GM19025 (cell line): ENCODE data around the gene ABCC8.
"Not testable (repeated sequence)": the region's sequence is repeated elsewhere in the genome, so short reads cannot be mapped to it uniquely, and the experiment has no call there.

Experiments
- ATAC-seq: cut with Tn5 transposase; IDR thresholded peaks from one replicate; pipeline ENCODE4 v1.9.1; 2021; ENCODE audit warnings: mild to moderate bottlenecking, low read depth, moderate library complexity; ENCODE audit not compliant: unreplicated experiment

ABCC8 gene

GRCh38 chr11:17434108-17434507 lies 42.5 kb downstream of the ABCC8 start:
- no peak for ATAC-seq

- no peak for ATAC-seq
These were observed 44.6 kb downstream of the ABCC8 start for GRCh38 chr11:17432002-17432401.

DNA sequence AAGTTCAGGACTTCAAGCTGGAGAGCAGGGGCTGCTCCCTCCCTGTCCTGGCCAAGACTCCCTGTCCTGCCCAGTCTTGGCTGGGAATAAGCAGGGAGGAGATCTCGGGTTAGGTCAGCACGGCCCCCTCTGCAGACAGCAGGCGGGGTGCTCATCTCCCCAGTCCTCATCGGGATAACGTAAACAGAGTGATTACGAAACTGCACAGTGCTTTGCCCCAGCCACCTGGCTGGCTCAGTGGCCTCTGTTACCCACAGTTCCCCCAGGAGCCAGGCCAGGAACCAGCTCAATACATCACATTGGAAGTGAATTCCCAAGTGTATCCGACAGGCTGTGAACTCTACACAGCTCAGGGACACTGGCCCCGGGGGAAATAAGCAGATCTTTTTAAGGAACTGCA lies 45.5 kb downstream of the ABCC8 start:
- ATAC-seq: no peak

DNA sequence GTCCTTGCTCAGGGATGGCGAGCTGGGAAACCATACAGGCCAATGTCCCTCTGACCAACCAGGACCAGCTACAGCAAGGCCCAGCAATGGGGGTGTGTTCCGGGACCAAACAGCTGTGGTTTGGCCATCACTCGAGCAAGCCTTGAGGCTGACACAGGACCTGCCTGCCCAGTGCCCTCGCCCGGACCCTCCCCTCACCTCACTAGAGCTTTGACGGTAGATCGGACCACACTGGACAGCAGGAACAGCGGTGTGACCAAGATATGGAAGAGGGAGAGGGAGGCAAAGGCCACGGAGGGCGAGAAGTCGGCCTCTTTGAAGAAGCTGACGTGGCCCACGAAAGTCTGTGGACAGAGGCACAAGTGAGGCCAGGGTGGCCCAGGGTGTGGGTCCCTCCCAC lies 46.0 kb downstream of the ABCC8 start:
- no peak for ATAC-seq

DNA sequence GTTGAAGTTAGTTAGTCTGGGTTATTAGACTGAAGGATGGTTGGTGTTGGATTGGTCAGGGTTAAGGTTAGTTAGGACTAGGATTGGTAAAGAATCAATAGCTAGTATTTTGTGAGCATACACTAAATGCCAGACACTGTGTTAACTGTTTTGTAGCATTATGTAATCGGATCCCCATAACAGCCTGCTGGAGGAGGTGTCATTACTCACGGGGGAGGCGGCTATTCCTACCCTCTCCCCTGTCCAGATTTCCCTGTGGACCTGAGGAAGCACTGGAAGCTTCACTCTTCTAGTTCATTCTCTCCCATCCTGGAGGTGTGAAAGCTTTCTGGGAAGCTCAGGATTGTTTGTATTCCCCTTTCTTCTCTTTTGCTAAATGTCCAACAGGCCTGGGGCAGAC lies 47.7 kb downstream of the ABCC8 start:
- no peak for ATAC-seq

- no peak for ATAC-seq
These were observed 48.4 kb downstream of the ABCC8 start for GRCh38 chr11:17428261-17428660.

DNA sequence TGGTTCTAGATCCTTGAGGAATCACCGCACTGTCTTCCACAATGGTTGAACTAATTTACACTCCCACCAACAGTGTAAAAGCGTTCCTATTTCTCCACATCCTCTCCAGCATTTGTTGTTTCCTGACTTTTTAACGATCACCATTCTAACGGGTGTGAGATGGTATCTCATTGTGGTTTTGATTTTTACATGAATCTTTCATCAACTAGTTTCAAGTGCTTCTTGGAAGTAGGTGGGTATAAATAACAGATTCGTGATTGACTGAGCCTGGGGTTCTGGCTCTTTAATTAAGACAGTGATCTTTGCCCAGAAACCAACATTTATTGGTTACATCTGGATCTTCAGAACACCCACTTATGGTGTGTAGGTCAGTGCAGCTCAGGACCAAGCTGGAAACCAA lies 50.4 kb downstream of the ABCC8 start:
- not testable (repeated sequence) for ATAC-seq

- ATAC-seq: no peak
These were observed 52.9 kb downstream of the ABCC8 start for GRCh38 chr11:17423533-17424310.

DNA sequence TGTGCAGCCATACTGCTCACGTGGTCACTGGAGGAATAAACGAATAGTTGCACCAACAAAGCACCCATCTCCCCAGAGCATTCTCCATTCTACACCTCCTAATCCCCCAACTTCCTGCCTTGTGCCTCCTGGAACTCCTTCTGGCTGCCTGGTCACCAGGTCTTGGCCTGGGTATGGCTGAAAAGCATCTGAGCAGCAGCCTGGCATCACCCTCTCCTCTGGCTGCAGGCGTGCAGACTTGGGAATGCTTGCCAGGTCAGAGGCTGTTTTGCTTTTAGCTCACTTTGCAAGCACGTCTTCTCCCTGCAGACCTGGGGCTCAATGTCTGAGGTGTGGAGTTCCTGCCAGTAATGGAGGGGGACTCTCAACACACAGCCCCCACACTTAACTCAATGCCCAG lies 54.9 kb downstream of the ABCC8 start:
- no peak for ATAC-seq

DNA sequence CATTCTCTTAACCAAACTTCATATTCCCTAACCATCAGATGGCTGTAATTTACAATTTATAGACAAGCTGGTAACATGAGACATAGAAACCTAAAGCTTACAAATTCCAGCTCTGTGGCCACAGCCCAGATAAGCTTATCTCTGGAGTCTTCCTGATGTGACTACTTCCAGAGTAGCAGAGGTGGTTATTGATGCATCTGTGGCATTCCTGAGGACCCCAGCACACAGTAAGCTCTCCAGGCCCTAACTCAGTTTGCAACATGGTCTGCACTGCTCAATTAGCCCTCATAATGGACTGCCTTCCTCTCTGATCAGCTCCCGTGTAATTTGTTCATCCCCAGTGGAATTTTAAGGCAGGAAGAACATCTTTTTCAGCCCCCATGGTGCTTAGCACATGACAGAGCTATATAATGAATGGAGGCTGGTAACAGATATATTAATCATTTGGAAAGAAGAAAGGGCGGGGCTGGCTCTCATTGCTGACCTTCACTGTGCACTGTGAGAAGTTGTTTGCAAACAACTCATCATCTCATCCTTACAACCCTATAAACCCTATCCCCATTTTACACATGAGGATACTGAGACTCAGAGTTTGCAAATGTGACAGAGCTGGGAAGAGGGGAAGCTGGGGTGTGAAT lies 58.1 kb downstream of the ABCC8 start:
- ATAC-seq: no peak

DNA sequence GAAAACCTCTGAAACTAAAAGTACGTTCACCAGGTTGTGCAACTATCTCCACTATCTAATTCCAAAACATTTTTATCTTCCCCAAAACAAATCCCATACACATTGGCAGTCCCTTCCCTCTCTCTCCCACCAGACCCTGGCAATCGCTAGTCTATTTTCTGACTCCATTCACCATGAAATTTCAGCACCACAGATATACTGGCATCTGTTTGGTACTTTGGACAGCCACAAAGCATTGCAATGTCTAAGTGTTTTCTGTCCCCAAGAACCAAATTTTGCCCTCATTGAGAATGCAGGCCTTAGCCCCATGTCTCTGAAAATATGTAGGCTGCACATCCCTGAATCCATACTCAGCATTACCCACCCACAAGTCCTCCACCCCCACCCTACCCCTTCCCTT lies 60.2 kb downstream of the ABCC8 start:
- ATAC-seq: no peak

DNA sequence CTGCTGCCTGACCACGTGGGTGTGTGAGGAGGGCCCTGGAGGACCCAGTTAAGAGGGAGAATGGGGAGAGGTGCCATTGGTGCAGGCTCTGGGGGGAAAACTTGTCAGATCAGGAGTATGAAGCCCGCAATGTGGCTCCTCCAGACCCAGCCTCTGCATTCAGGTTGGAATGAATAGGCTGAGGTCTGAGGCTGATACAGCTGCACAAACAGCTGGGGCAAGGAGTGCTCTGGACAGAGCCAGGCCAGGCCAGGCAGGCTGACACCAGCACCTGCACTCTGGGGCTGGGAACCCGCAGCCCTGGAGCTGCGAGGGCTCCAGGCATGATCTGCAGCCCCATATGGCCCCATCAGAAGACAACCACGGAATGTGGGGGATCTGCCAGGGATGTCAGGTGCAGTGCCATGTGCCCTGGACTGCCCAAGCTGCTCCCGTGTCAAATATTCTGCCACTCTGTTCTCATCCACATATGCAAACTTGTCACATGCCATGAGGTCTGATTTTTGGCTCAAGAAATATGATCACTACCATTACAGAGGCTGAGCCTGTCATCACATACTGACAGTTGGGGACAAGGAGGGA lies 61.0 kb downstream of the ABCC8 start:
- ATAC-seq: no peak

GRCh38 chr11:17414992-17415391 lies 61.7 kb downstream of the ABCC8 start:
- no peak for ATAC-seq

GRCh38 chr11:17414317-17414737 lies 62.3 kb downstream of the ABCC8 start:
- no peak for ATAC-seq

GRCh38 chr11:17413414-17414316 lies 63.0 kb downstream of the ABCC8 start:
- no peak for ATAC-seq

DNA sequence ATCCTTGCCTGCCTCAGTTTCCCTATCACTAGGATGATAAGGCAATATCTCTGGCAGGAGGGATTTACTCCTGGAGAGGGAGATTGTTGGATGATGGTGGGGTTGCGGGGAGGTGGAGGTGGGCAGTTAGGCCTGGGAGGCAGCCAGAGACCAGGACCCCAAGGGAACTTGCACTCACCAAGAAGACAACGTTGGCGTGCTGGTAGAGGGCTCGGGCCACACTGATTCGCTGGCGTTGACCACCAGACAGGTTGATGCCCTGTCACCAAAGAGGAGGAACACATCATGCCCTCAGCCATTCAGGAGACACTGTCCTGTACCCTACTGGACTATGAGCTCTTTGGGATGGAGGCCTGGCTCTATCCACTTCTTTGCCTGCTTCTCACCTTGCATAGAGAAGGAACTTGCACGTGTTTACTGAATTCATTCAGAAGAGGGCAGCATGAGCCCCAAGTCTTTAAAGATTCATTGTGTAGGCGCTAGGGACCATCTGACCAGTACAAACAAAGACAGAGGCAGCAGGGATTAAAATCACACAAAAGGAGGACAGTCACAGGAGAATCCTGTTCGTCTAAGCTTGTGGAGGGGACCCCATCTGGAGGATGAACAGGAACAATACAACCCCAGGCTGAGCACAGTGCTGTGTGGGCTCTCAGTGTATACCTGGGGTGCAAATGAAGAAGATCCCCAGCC lies 64.0 kb downstream of the ABCC8 start:
- no peak for ATAC-seq

GRCh38 chr11:17411418-17411817 lies 65.2 kb downstream of the ABCC8 start:
- no peak for ATAC-seq

GRCh38 chr11:17410606-17411379 lies 65.9 kb downstream of the ABCC8 start:
- ATAC-seq: no peak

DNA sequence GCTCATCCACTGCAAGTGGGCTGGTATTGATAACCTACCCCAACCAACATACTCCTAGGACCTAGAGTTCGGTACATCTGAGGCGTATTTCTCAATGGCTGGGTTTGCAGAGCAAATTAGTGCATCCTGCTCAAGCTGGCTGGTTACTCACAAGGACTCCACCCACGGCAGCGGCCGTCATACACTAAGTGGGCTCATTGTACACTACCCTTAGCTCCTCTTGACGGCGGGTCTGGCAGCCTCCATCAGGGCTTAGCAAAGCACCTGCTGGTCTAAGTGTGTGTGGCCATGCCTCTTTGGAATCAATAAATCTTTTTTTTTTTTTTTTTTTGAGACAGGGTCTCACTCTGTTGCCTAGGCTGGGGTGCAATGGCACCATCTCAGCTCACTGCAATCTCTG lies 68.0 kb downstream of the ABCC8 start:
- no peak for ATAC-seq

DNA sequence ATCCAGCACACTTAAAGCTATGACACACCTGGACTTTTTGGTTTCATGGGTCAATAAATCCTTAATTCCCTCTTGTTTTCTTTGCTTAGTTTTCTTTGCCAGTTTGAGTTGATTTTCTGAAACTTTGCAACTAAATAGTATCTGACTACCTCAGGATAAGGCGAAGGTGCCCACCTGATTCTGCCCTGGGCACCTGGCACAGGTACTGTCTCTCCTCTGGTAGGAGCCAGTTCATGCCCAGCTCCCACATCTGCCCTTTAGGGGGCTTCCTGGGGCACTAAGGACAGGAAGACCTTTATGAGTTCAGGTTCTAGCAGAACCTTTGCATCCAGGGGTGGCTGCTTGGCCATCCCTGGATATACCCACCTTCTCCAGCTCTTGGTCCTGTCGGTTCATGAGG lies 68.6 kb downstream of the ABCC8 start:
- ATAC-seq: no peak
